SU-DHL-6 (cell line): ENCODE data around the gene CRY2.
A peak's percentile ranks its signal among the peaks of the same experiment; 100 is the strongest.

Experiments
- H2AFZ ChIP-seq: fragments of 200-600 bp; sonication (generic); 2 replicates; pipeline ENCODE4 v1.6.1; 2014; ENCODE audit warnings: low read depth, mild to moderate bottlenecking, moderate library complexity, mixed read lengths, antibody characterized with exemption, low read length; ENCODE audit not compliant: severe bottlenecking
- H3F3A ChIP-seq: fragments of 200-600 bp; shearing (Covaris generic); 2 replicates; pipeline ENCODE4 v1.6.0; 2016; ENCODE audit warnings: antibody characterized with exemption, mild to moderate bottlenecking; ENCODE audit not compliant: insufficient read depth
- H3K27ac ChIP-seq: fragments of 200-600 bp; sonication (generic); 2 replicates; pipeline ENCODE4 v1.5.1; 2016; ENCODE audit warnings: low read depth, mild to moderate bottlenecking, low read length, moderate library complexity, mixed read lengths
- H3K27me3 ChIP-seq: fragments of 200-600 bp; sonication (generic), shearing (Covaris generic); 2 replicates; pipeline ENCODE4 v1.6.0; 2014; ENCODE audit warnings: mild to moderate bottlenecking, low read length
- H3K36me3 ChIP-seq: fragments of 200-600 bp; sonication (generic); 2 replicates; pipeline ENCODE4 v1.6.1; 2014; ENCODE audit warnings: mild to moderate bottlenecking, low read length, mixed read lengths
- H3K4me2 ChIP-seq: fragments of 300-600, 200-600 bp; shearing (Covaris generic), sonication (generic); 2 replicates; pipeline ENCODE4 v1.6.0; 2014; ENCODE audit warnings: low read length, low read depth, mild to moderate bottlenecking; ENCODE audit not compliant: poor library complexity, severe bottlenecking
- H3K4me3 ChIP-seq: fragments of 200-600 bp; sonication (generic); 2 replicates; pipeline ENCODE4 v1.5.1; 2014; ENCODE audit warnings: antibody characterized with exemption, low read length, mild to moderate bottlenecking, mixed read lengths; ENCODE audit not compliant: insufficient read depth, poor library complexity, severe bottlenecking
- H3K79me2 ChIP-seq: fragments of 200-600 bp; sonication (generic); 2 replicates; pipeline ENCODE4 v1.6.1; 2014; ENCODE audit warnings: mild to moderate bottlenecking, low read length, moderate library complexity; ENCODE audit not compliant: insufficient read depth
- H3K9ac ChIP-seq: fragments of 200-600 bp; sonication (generic); 2 replicates; pipeline ENCODE4 v1.7.0; 2014; ENCODE audit warnings: mild to moderate bottlenecking, low read length
- H3K9me2 ChIP-seq: fragments of 200-600 bp; sonication (generic); replicated peaks from 2 replicates; pipeline ENCODE4 v1.6.1; 2014; ENCODE audit warnings: low read length; ENCODE audit not compliant: insufficient read depth
- H3K9me3 ChIP-seq: fragments of 200-600 bp; sonication (generic); 2 replicates; pipeline ENCODE4 v1.6.1; 2014; ENCODE audit warnings: low read length, mixed read lengths; ENCODE audit not compliant: insufficient read depth
- H4K20me1 ChIP-seq: fragments of 200-600 bp; sonication (generic); 2 replicates; pipeline ENCODE4 v1.6.1; 2014; ENCODE audit warnings: low read depth, mild to moderate bottlenecking, antibody characterized with exemption, low read length, moderate library complexity, mixed read lengths
- EZH2phosphoT487 ChIP-seq: fragments of 200-600 bp; sonication (generic), shearing (Covaris generic); conservative IDR thresholded peaks from 2 replicates; pipeline ENCODE4 v1.6.1; 2018; ENCODE audit warnings: mild to moderate bottlenecking, antibody characterized with exemption, low read length, moderate library complexity, mixed read lengths
- TF ChIP-seq, protein P1 (sequence below): fragments of 200-600 bp; sonication (generic); IDR thresholded peaks from one replicate; pipeline ENCODE4 v1.5.1; 2017; ENCODE audit warnings: antibody characterized with exemption, mild to moderate bottlenecking, low read length, moderate library complexity; ENCODE audit not compliant: insufficient read depth, poor library complexity, severe bottlenecking

Gene CRY2

GRCh38 chr11:45803971-45804760 is 43.1 kb upstream of the CRY2 start:
- no peaks in the 10 kb centered on the region for H3F3A ChIP-seq
- peak overlapping the region; percentile 99 for H2AFZ ChIP-seq
- no peaks in the 10 kb centered on the region for H3K9me2 ChIP-seq
- no peaks in the 10 kb centered on the region for H4K20me1 ChIP-seq
- no peaks in the 10 kb centered on the region for H3K36me3 ChIP-seq
- H3K27me3 ChIP-seq, result no peaks in the 10 kb centered on the region
- H3K27ac ChIP-seq, result no peak overlapping the region
- H3K79me2 ChIP-seq, result peaks cover 5% of the 10 kb centered on the region; the same call in 1 of the 2 replicates
- peak overlapping the region; percentile 96 for H3K4me3 ChIP-seq
- peak overlapping the region; percentile 80 for H3K9ac ChIP-seq
- H3K9me3 ChIP-seq, result no peaks in the 10 kb centered on the region
- TF ChIP-seq EZH2phosphoT487, result no peak
- TF ChIP-seq, protein P1, sequence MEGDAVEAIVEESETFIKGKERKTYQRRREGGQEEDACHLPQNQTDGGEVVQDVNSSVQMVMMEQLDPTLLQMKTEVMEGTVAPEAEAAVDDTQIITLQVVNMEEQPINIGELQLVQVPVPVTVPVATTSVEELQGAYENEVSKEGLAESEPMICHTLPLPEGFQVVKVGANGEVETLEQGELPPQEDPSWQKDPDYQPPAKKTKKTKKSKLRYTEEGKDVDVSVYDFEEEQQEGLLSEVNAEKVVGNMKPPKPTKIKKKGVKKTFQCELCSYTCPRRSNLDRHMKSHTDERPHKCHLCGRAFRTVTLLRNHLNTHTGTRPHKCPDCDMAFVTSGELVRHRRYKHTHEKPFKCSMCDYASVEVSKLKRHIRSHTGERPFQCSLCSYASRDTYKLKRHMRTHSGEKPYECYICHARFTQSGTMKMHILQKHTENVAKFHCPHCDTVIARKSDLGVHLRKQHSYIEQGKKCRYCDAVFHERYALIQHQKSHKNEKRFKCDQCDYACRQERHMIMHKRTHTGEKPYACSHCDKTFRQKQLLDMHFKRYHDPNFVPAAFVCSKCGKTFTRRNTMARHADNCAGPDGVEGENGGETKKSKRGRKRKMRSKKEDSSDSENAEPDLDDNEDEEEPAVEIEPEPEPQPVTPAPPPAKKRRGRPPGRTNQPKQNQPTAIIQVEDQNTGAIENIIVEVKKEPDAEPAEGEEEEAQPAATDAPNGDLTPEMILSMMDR, result no peak
- peak overlapping the region; percentile 99 for H3K4me2 ChIP-seq

- Histone ChIP-seq H3K27ac (no peak within 1 kb of the TSS), H3K9me2 (no peaks in the 10 kb centered on the region), H3K27me3 (no peaks in the 10 kb centered on the region), H3K36me3 (no peaks in the 10 kb centered on the region), H2AFZ (peak within 1 kb of the TSS; percentile 99), H3K9me3 (no peaks in the 10 kb centered on the region), H3K9ac (peak within 1 kb of the TSS; percentile 80), H3K79me2 (peaks cover 5% of the 10 kb centered on the region; the same call in 1 of the 2 replicates), H3K4me3 (peak within 1 kb of the TSS; percentile 96), H3F3A (no peaks in the 10 kb centered on the region), H4K20me1 (no peaks in the 10 kb centered on the region), H3K4me2 (peak within 1 kb of the TSS; percentile 99)
- TF ChIP-seq, protein P1, result no peak
- TF ChIP-seq EZH2phosphoT487, result no peak
Measured at GRCh38 chr11:45804761-45805304, 42.4 kb upstream of the CRY2 start, which contains the start of gene SLC35C1. TSS of gene SLC35C1 (plus strand) at chr11:45805149. CDS start at chr11:45805802, 653 bp downstream.

DNA sequence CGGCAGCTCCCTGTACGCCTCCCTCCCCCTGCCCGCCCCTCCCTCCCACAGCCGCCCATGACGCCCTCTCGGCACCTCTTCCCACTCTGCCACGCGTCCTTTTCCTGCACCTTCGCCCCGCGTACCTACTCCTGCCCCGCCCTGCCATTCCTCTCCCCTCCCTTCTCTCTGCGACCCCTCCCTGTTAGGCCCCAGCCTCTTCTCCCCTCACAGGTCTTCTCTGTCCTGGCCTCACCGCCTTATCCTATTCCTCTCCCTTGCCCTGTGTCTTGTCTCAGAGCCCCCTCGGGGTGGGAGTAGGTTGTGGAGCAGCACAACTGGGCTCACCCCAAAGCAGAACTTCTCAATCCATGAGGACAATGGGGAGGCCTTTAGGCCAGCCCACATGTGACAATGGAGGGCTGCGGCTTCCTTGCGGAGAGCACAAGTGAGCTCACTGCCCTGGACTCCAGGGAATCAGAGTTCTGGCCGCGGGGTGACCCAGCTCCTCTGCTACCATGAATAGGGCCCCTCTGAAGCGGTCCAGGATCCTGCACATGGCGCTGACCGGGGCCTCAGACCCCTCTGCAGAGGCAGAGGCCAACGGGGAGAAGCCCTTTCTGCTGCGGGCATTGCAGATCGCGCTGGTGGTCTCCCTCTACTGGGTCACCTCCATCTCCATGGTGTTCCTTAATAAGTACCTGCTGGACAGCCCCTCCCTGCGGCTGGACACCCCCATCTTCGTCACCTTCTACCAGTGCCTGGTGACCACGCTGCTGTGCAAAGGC is 41.8 kb upstream of the CRY2 start:
- TF ChIP-seq EZH2phosphoT487, result no peak
- TF ChIP-seq, protein P1, result no peak
- Histone ChIP-seq H3K4me2 (peak overlapping the region; percentile 99), H3K9ac (peak overlapping the region; percentile 80), H3F3A (no peaks in the 10 kb centered on the region), H3K36me3 (no peaks in the 10 kb centered on the region), H4K20me1 (no peaks in the 10 kb centered on the region), H3K9me3 (no peaks in the 10 kb centered on the region), H2AFZ (peak overlapping the region; percentile 99), H3K27ac (no peak overlapping the region), H3K9me2 (no peaks in the 10 kb centered on the region), H3K4me3 (peak overlapping the region; percentile 96), H3K79me2 (peaks cover 5% of the 10 kb centered on the region; the same call in 1 of the 2 replicates), H3K27me3 (no peaks in the 10 kb centered on the region)
